SU-DHL-6 (cell line): ENCODE data around the gene ZCCHC17.
"Not testable (repeated sequence)": the region's sequence is repeated elsewhere in the genome, so short reads cannot be mapped to it uniquely, and the experiment has no call there.

Source experiments
- H2AFZ ChIP-seq: fragments of 200-600 bp; sonication (generic); 2 replicates; pipeline ENCODE4 v1.6.1; 2014; ENCODE audit warnings: low read depth, mild to moderate bottlenecking, moderate library complexity, mixed read lengths, antibody characterized with exemption, low read length; ENCODE audit not compliant: severe bottlenecking
- H3F3A ChIP-seq: fragments of 200-600 bp; shearing (Covaris generic); 2 replicates; pipeline ENCODE4 v1.6.0; 2016; ENCODE audit warnings: antibody characterized with exemption, mild to moderate bottlenecking; ENCODE audit not compliant: insufficient read depth
- H3K27ac ChIP-seq: fragments of 200-600 bp; sonication (generic); 2 replicates; pipeline ENCODE4 v1.5.1; 2016; ENCODE audit warnings: low read depth, mild to moderate bottlenecking, low read length, moderate library complexity, mixed read lengths
- H3K27me3 ChIP-seq: fragments of 200-600 bp; sonication (generic), shearing (Covaris generic); 2 replicates; pipeline ENCODE4 v1.6.0; 2014; ENCODE audit warnings: mild to moderate bottlenecking, low read length
- H3K36me3 ChIP-seq: fragments of 200-600 bp; sonication (generic); 2 replicates; pipeline ENCODE4 v1.6.1; 2014; ENCODE audit warnings: mild to moderate bottlenecking, low read length, mixed read lengths
- H3K4me2 ChIP-seq: fragments of 300-600, 200-600 bp; shearing (Covaris generic), sonication (generic); 2 replicates; pipeline ENCODE4 v1.6.0; 2014; ENCODE audit warnings: low read length, low read depth, mild to moderate bottlenecking; ENCODE audit not compliant: poor library complexity, severe bottlenecking
- H3K4me3 ChIP-seq: fragments of 200-600 bp; sonication (generic); 2 replicates; pipeline ENCODE4 v1.5.1; 2014; ENCODE audit warnings: antibody characterized with exemption, low read length, mild to moderate bottlenecking, mixed read lengths; ENCODE audit not compliant: insufficient read depth, poor library complexity, severe bottlenecking
- H3K79me2 ChIP-seq: fragments of 200-600 bp; sonication (generic); 2 replicates; pipeline ENCODE4 v1.6.1; 2014; ENCODE audit warnings: mild to moderate bottlenecking, low read length, moderate library complexity; ENCODE audit not compliant: insufficient read depth
- H3K9ac ChIP-seq: fragments of 200-600 bp; sonication (generic); 2 replicates; pipeline ENCODE4 v1.7.0; 2014; ENCODE audit warnings: mild to moderate bottlenecking, low read length
- H3K9me2 ChIP-seq: fragments of 200-600 bp; sonication (generic); replicated peaks from 2 replicates; pipeline ENCODE4 v1.6.1; 2014; ENCODE audit warnings: low read length; ENCODE audit not compliant: insufficient read depth
- H3K9me3 ChIP-seq: fragments of 200-600 bp; sonication (generic); 2 replicates; pipeline ENCODE4 v1.6.1; 2014; ENCODE audit warnings: low read length, mixed read lengths; ENCODE audit not compliant: insufficient read depth
- H4K20me1 ChIP-seq: fragments of 200-600 bp; sonication (generic); 2 replicates; pipeline ENCODE4 v1.6.1; 2014; ENCODE audit warnings: low read depth, mild to moderate bottlenecking, antibody characterized with exemption, low read length, moderate library complexity, mixed read lengths
- EZH2phosphoT487 ChIP-seq: fragments of 200-600 bp; sonication (generic), shearing (Covaris generic); conservative IDR thresholded peaks from 2 replicates; pipeline ENCODE4 v1.6.1; 2018; ENCODE audit warnings: mild to moderate bottlenecking, antibody characterized with exemption, low read length, moderate library complexity, mixed read lengths
- TF ChIP-seq, protein P1 (sequence below): fragments of 200-600 bp; sonication (generic); IDR thresholded peaks from one replicate; pipeline ENCODE4 v1.5.1; 2017; ENCODE audit warnings: antibody characterized with exemption, mild to moderate bottlenecking, low read length, moderate library complexity; ENCODE audit not compliant: insufficient read depth, poor library complexity, severe bottlenecking

The ZCCHC17 gene

DNA sequence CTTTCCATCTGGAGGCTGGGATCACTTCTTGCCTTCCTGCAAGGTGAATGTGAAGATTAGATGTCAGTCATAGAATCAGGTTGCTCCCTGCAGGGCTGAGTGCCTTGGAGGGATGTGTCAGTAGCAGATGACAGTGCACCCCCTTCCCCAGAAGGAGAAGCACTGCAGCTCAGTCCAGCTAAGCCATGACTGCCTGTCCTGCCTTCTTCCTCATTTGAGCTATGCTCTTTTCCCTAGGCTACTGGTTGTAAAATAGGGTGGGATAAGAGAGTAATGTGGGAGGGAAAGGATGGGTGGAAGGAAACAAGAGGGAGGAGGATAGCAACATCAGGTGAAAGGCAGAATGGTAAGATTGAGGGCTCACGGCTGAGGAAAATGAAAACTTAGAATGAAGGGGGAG, 87.1 kb downstream of the ZCCHC17 start:
- Histone ChIP-seq H3K4me3 (no peak overlapping the region), H3K79me2 (no peaks in the 10 kb centered on the region), H3K27ac (no peak overlapping the region), H3K9ac (no peak overlapping the region), H3K36me3 (no peaks in the 10 kb centered on the region), H4K20me1 (no peaks in the 10 kb centered on the region), H3F3A (no peaks in the 10 kb centered on the region), H2AFZ (no peak overlapping the region), H3K27me3 (no peaks in the 10 kb centered on the region), H3K4me2 (no peak overlapping the region), H3K9me3 (no peaks in the 10 kb centered on the region), H3K9me2 (no peaks in the 10 kb centered on the region)
- TF ChIP-seq, protein P1, sequence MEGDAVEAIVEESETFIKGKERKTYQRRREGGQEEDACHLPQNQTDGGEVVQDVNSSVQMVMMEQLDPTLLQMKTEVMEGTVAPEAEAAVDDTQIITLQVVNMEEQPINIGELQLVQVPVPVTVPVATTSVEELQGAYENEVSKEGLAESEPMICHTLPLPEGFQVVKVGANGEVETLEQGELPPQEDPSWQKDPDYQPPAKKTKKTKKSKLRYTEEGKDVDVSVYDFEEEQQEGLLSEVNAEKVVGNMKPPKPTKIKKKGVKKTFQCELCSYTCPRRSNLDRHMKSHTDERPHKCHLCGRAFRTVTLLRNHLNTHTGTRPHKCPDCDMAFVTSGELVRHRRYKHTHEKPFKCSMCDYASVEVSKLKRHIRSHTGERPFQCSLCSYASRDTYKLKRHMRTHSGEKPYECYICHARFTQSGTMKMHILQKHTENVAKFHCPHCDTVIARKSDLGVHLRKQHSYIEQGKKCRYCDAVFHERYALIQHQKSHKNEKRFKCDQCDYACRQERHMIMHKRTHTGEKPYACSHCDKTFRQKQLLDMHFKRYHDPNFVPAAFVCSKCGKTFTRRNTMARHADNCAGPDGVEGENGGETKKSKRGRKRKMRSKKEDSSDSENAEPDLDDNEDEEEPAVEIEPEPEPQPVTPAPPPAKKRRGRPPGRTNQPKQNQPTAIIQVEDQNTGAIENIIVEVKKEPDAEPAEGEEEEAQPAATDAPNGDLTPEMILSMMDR = no peak
- no peak for TF ChIP-seq EZH2phosphoT487

DNA sequence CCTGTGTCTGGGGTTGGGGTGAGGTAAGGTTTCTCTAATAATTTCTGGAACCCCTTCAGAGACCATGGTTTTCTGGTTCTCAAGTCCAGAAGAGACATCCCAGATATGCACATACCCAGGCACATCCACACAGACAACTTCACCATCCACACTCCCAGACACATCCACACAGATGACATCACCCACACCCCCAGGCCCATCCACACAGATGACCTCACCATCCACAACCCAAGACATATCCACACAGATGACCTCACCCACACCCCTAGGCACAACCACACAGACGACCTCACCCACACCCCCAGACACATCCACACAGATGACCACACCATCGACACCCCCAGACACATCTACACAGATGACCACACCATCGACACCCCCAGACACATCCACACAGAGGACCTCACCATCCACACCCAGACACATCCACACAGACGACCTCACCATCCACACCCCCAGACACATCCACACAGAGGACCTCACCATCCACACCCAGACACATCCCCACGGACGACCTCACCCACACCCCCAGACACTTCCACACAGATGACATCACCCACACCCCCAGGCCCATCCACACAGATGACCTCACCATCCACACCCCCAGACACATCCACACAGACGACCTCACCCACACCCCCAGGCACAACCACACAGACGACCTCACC, 89.9 kb downstream of the ZCCHC17 start:
- not testable (repeated sequence) for H3K9me3 ChIP-seq, H4K20me1 ChIP-seq, H3K9me2 ChIP-seq, H3K4me2 ChIP-seq, H3K9ac ChIP-seq, H3F3A ChIP-seq, H3K36me3 ChIP-seq, H3K27ac ChIP-seq, H2AFZ ChIP-seq, H3K79me2 ChIP-seq, H3K27me3 ChIP-seq, H3K4me3 ChIP-seq

DNA sequence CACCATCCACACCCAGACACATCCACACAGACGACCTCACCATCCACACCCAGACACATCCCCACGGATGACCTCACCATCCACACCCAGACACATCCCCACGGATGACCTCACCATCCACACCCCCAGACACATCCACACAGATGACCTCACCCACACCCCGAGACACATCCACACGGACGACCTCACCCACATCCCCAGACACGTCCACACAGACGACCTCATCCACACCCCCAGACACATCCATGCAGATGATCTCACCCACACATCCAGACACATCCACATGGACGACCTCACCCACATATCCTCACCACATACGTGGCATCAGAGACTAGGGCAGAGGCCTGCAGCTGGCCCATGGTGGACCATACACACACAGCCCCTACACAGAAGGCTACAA, 90.8 kb downstream of the ZCCHC17 start:
- no peaks in the 10 kb centered on the region for H3K79me2 ChIP-seq
- H3K9ac ChIP-seq = no peak overlapping the region
- H3K36me3 ChIP-seq = no peaks in the 10 kb centered on the region
- no peaks in the 10 kb centered on the region for H3K9me3 ChIP-seq
- H3K4me2 ChIP-seq = no peak overlapping the region
- H4K20me1 ChIP-seq = no peaks in the 10 kb centered on the region
- H3F3A ChIP-seq = no peaks in the 10 kb centered on the region
- no peaks in the 10 kb centered on the region for H3K27me3 ChIP-seq
- TF ChIP-seq, protein P1 = no peak
- TF ChIP-seq EZH2phosphoT487 = no peak
- H2AFZ ChIP-seq = no peak overlapping the region
- H3K4me3 ChIP-seq = no peak overlapping the region
- no peak overlapping the region for H3K27ac ChIP-seq
- no peaks in the 10 kb centered on the region for H3K9me2 ChIP-seq

DNA sequence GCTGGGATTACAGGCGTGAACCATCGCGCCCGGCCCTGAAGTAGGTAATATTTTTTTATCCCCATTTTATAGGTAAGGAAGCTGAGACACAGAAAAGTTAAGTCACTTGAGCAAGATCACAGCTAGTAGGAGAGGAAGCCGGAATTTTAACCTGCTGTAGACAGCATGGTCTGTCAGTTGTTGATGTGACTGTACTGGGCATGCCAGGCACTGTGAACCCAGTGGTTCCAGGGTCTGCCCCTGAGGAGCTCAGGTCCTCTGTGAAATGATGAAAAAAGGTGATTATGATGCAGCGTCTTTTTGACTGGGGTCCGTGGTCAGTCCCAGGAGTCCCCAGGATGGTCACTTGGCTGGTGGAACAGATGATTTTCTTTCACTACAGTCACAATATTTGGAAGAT, 92.8 kb downstream of the ZCCHC17 start:
- no peaks in the 10 kb centered on the region for H3K9me3 ChIP-seq
- no peaks in the 10 kb centered on the region for H3K9me2 ChIP-seq
- no peak overlapping the region for H3K4me3 ChIP-seq
- no peaks in the 10 kb centered on the region for H4K20me1 ChIP-seq
- H2AFZ ChIP-seq = no peak overlapping the region
- no peak overlapping the region for H3K9ac ChIP-seq
- TF ChIP-seq EZH2phosphoT487 = no peak
- TF ChIP-seq, protein P1 = no peak
- H3F3A ChIP-seq = no peaks in the 10 kb centered on the region; the same call in 1 of the 2 replicates
- no peak overlapping the region for H3K27ac ChIP-seq
- H3K4me2 ChIP-seq = no peak overlapping the region
- no peaks in the 10 kb centered on the region for H3K27me3 ChIP-seq
- H3K36me3 ChIP-seq = no peaks in the 10 kb centered on the region
- no peaks in the 10 kb centered on the region for H3K79me2 ChIP-seq
